ENCODE measurements around the gene KRTAP10-3.

The KRTAP10-3 gene

DNA sequence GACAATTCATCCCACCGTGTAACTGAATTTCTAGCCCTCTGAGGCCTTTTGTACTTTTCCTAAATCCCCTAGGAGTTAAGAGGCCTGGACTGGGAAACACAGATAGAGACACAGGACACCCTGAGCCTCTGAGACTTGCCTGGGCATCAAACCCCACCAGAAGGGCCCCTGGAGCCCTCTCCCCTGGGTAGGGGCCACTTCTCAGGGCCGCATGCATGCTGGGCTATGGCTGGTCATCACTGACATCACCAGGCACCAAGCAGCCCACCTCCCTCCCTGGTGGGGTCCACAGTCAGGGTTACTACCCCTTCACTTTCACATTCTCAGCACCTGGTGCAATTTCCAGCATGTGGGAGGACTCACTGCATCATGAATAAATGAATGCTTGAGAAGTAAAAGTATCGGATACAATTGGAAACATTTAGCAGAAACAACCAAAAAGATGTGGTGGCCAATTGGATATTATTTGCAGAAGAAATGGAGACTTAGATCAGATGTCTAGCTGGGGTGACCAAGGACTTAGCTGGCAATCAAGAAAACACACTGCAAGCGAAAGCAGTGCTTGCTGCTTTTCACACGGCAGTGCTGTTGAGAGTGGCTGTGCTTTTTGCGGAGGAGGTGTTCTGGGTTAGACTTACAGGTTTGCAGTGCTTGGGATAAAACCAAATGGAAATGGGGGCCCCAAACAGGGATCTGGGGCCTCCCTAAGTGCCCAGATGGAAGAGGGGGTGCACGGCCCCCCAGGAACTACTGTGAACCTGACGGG is 40.9 kb upstream of the KRTAP10-3 start:
- Histone ChIP-seq H3K9ac (ENCODE audit: low read length) (no peak overlapping the region), H3K4me2 (ENCODE audit: low read depth, low read length, poor library complexity, severe bottlenecking) (no peak overlapping the region), H3K36me3 (ENCODE audit: low read length) (no peaks in the 10 kb centered on the region), H4K20me1 (ENCODE audit: low read depth, low read length) (no peaks in the 10 kb centered on the region), H3K4me3 (ENCODE audit: insufficient read depth, low read length, poor library complexity, severe bottlenecking) (no peak overlapping the region), H3K9me2 (replicated peaks; ENCODE audit: insufficient read depth, low read length) (no peaks in the 10 kb centered on the region), H2AFZ (ENCODE audit: low read depth, low read length, severe bottlenecking) (no peak overlapping the region), H3K9me3 (ENCODE audit: insufficient read depth, low read length) (no peaks in the 10 kb centered on the region), H3F3A (ENCODE audit: insufficient read depth) (no peaks in the 10 kb centered on the region), H3K79me2 (ENCODE audit: insufficient read depth, low read length) (no peaks in the 10 kb centered on the region), H3K27me3 (ENCODE audit: low read length) (no peaks in the 10 kb centered on the region), H3K27ac (ENCODE audit: low read depth, low read length) (no peak overlapping the region)
- TF ChIP-seq, protein P1, sequence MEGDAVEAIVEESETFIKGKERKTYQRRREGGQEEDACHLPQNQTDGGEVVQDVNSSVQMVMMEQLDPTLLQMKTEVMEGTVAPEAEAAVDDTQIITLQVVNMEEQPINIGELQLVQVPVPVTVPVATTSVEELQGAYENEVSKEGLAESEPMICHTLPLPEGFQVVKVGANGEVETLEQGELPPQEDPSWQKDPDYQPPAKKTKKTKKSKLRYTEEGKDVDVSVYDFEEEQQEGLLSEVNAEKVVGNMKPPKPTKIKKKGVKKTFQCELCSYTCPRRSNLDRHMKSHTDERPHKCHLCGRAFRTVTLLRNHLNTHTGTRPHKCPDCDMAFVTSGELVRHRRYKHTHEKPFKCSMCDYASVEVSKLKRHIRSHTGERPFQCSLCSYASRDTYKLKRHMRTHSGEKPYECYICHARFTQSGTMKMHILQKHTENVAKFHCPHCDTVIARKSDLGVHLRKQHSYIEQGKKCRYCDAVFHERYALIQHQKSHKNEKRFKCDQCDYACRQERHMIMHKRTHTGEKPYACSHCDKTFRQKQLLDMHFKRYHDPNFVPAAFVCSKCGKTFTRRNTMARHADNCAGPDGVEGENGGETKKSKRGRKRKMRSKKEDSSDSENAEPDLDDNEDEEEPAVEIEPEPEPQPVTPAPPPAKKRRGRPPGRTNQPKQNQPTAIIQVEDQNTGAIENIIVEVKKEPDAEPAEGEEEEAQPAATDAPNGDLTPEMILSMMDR (IDR thresholded peaks at IDR 0.05; ENCODE audit: insufficient read depth, low read length, poor library complexity, severe bottlenecking): no peak
- no peak for TF ChIP-seq EZH2phosphoT487 (conservative IDR thresholded peaks at IDR 0.05; ENCODE audit: low read length)

DNA sequence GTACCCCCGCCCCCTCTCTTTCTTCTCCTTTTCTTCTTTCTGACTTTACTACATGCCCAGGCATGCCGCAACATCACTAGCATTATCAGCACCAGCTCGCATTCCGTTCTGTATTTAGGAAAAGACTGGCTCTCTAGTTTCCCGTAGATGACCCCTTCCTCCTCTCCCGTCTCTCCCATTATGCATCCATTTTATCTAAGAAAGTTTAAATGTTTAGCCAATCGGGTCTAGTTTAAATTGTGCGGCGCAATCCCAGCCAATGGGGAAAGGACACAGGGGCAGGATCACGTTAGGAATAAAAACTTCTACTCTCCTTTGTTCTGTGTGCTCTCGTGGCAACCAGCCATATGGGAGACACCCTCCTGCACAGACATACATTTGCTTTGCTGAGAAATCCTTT is 39.5 kb upstream of the KRTAP10-3 start:
- Histone ChIP-seq H3K27ac (ENCODE audit: low read depth, low read length) (no peak overlapping the region), H3K4me2 (ENCODE audit: low read depth, low read length, poor library complexity, severe bottlenecking) (no peak overlapping the region), H3K9ac (ENCODE audit: low read length) (no peak overlapping the region), H3K9me3 (ENCODE audit: insufficient read depth, low read length) (no peaks in the 10 kb centered on the region), H2AFZ (ENCODE audit: low read depth, low read length, severe bottlenecking) (no peak overlapping the region), H3K36me3 (ENCODE audit: low read length) (no peaks in the 10 kb centered on the region), H3F3A (ENCODE audit: insufficient read depth) (no peaks in the 10 kb centered on the region), H3K9me2 (replicated peaks; ENCODE audit: insufficient read depth, low read length) (no peaks in the 10 kb centered on the region), H4K20me1 (ENCODE audit: low read depth, low read length) (no peaks in the 10 kb centered on the region), H3K79me2 (ENCODE audit: insufficient read depth, low read length) (no peaks in the 10 kb centered on the region), H3K27me3 (ENCODE audit: low read length) (no peaks in the 10 kb centered on the region), H3K4me3 (ENCODE audit: insufficient read depth, low read length, poor library complexity, severe bottlenecking) (no peak overlapping the region)
- no peak for TF ChIP-seq EZH2phosphoT487 (conservative IDR thresholded peaks at IDR 0.05; ENCODE audit: low read length)
- TF ChIP-seq, protein P1 (IDR thresholded peaks at IDR 0.05; ENCODE audit: insufficient read depth, low read length, poor library complexity, severe bottlenecking): no peak

DNA sequence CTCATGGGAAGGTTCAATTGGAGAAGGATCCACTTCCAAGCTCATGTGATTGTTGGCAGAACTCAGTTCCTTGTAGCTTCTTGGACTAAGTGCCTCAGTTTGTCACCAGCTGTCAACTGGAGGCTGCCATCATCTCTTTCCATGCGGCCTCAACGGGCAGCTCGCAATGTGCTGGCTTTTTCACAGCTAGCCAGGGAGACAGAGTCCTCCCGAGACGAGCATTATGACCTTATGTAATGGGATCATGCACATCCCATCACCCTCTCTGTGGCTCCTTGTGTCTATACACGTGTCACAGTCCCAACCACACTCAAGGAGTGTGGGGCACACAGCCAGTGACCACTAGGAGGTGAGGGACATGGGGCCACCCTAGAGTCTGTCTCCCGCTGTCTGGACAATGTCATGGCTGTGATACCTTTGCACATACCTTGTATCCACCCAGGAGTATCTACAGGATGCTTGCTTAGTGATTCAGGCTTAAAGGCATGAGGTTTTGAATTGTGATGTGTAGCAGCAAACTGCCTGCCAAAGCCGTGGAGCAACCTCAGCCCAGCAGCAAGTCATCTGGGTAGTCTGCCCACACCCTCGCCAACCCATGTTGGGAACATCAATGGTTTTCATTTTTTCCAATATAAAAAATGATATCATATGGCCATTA is 37.6 kb upstream of the KRTAP10-3 start:
- H3K9me2 ChIP-seq (replicated peaks; ENCODE audit: insufficient read depth, low read length): no peaks in the 10 kb centered on the region
- no peaks in the 10 kb centered on the region for H3K36me3 ChIP-seq (ENCODE audit: low read length)
- TF ChIP-seq, protein P1 (IDR thresholded peaks at IDR 0.05; ENCODE audit: insufficient read depth, low read length, poor library complexity, severe bottlenecking): no peak
- no peak for TF ChIP-seq EZH2phosphoT487 (conservative IDR thresholded peaks at IDR 0.05; ENCODE audit: low read length)
- no peak overlapping the region for H3K4me2 ChIP-seq (ENCODE audit: low read depth, low read length, poor library complexity, severe bottlenecking)
- H3K9me3 ChIP-seq (ENCODE audit: insufficient read depth, low read length): no peaks in the 10 kb centered on the region
- H2AFZ ChIP-seq (ENCODE audit: low read depth, low read length, severe bottlenecking): no peak overlapping the region
- H3K79me2 ChIP-seq (ENCODE audit: insufficient read depth, low read length): no peaks in the 10 kb centered on the region
- no peak overlapping the region for H3K4me3 ChIP-seq (ENCODE audit: insufficient read depth, low read length, poor library complexity, severe bottlenecking)
- H3K27me3 ChIP-seq (ENCODE audit: low read length): no peaks in the 10 kb centered on the region
- no peaks in the 10 kb centered on the region for H4K20me1 ChIP-seq (ENCODE audit: low read depth, low read length)
- no peak overlapping the region for H3K9ac ChIP-seq (ENCODE audit: low read length)
- H3K27ac ChIP-seq (ENCODE audit: low read depth, low read length): no peak overlapping the region
- H3F3A ChIP-seq (ENCODE audit: insufficient read depth): no peaks in the 10 kb centered on the region
